ENCODE results near the gene APMAP.

GRCh38 chr20:25041813-25042530, 49.4 kb upstream of the APMAP start:
- TF ChIP-seq, protein P1, sequence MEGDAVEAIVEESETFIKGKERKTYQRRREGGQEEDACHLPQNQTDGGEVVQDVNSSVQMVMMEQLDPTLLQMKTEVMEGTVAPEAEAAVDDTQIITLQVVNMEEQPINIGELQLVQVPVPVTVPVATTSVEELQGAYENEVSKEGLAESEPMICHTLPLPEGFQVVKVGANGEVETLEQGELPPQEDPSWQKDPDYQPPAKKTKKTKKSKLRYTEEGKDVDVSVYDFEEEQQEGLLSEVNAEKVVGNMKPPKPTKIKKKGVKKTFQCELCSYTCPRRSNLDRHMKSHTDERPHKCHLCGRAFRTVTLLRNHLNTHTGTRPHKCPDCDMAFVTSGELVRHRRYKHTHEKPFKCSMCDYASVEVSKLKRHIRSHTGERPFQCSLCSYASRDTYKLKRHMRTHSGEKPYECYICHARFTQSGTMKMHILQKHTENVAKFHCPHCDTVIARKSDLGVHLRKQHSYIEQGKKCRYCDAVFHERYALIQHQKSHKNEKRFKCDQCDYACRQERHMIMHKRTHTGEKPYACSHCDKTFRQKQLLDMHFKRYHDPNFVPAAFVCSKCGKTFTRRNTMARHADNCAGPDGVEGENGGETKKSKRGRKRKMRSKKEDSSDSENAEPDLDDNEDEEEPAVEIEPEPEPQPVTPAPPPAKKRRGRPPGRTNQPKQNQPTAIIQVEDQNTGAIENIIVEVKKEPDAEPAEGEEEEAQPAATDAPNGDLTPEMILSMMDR (conservative IDR thresholded peaks at IDR 0.05; ENCODE audit: low read length) = no peak
- no peak for TF ChIP-seq EZH2phosphoT487 (IDR thresholded peaks at IDR 0.05; ENCODE audit: borderline replicate concordance, low read depth, low read length)
